Neural progenitor cell (in vitro differentiated cells): ENCODE measurements around the gene ADCY2.

Source experiments
- CTCF ChIP-seq: fragments of 200-600 bp; sonication (generic); IDR thresholded peaks from 2 replicates; pipeline ENCODE4 v1.5.1; 2017; ENCODE audit warnings: antibody characterized with exemption, mild to moderate bottlenecking
- EZH2phosphoT487 ChIP-seq: fragments of 200-600 bp; sonication (generic); IDR thresholded peaks from 2 replicates; pipeline ENCODE4 v1.6.1; 2017; ENCODE audit warnings: antibody characterized with exemption

- TF ChIP-seq CTCF (no peak), EZH2phosphoT487 (no peak)
These were observed 257.1 kb downstream of the ADCY2 start for GRCh38 chr5:7653046-7653445.
